Hair follicle dermal papilla cell (primary cell): ENCODE measurements around the gene UBA52. TPM values are rescaled to one million over a fixed set of nuclear protein-coding genes. Genes with fewer than 3 reads are reported as not detected.

Source experiments
- total RNA-seq: library from RNA; depleted of rRNA; stranded (reverse); fragments of >200 nt; gene quantifications from 2 replicates; pipeline ENCODE4 v1.2.3, GENCODE V29; 2012

The UBA52 gene
- 485 and 741 TPM in 2 replicates for total RNA-seq

GRCh38 chr19:18571564-18572344 lies at the start of gene UBA52:
Gene UBA52, plus strand, starts transcription at chr19:18571857. Its CDS starts 1,444 bp downstream, at chr19:18573301.

GRCh38 chr19:18542941-18543813 lies 28.5 kb upstream of the UBA52 start, which contains the start of gene FKBP8:
Gene FKBP8, minus strand, starts transcription at chr19:18543573. Its CDS starts 1,603 bp downstream, at chr19:18541970.

GRCh38 chr19:18557411-18558201 lies 14.1 kb upstream of the UBA52 start, which contains the start of gene KXD1:
Gene KXD1, plus strand, starts transcription at chr19:18557870. Its CDS starts 4,187 bp downstream, at chr19:18562057.

GRCh38 chr19:18588611-18589379 lies 17.1 kb downstream of the UBA52 start, which contains the start of gene REX1BD:
Gene REX1BD, plus strand, starts transcription at chr19:18588798. Its CDS starts 4 bp downstream, at chr19:18588802.

GRCh38 chr19:18606281-18607225 lies 34.9 kb downstream of the UBA52 start, which contains the start of gene CRLF1:
Gene CRLF1, minus strand, starts transcription at chr19:18606799. Its CDS starts 143 bp downstream, at chr19:18606656.

GRCh38 chr19:18612772-18613588 lies 41.3 kb downstream of the UBA52 start, which contains the start of gene TMEM59L:
Gene TMEM59L, plus strand, starts transcription at chr19:18612870. Its CDS starts 89 bp downstream, at chr19:18612959.

Other genes starting within 250 kb of the UBA52 start
- gene LSM4, start 248.8 kb upstream of the UBA52 start, total RNA-seq: 66.2 and 72.9 TPM in 2 replicates
- 31.0 and 34.2 TPM in 2 replicates for gene PGPEP1, start 231.3 kb upstream of the UBA52 start, total RNA-seq
- 4.5 and 4.9 TPM in 2 replicates for gene GDF15, start 185.7 kb upstream of the UBA52 start, total RNA-seq
- gene LRRC25, start 174.2 kb upstream of the UBA52 start, total RNA-seq: not detected in 2 replicates
- gene SSBP4, start 152.5 kb upstream of the UBA52 start, total RNA-seq: 96.4 and 97.5 TPM in 2 replicates
- gene ISYNA1, start 133.7 kb upstream of the UBA52 start, total RNA-seq: 13.7 and 15.1 TPM in 2 replicates
- 25.4 and 26.4 TPM in 2 replicates for gene ELL, start 49.8 kb upstream of the UBA52 start, total RNA-seq
- gene FKBP8, start 28.3 kb upstream of the UBA52 start, total RNA-seq: 350 and 428 TPM in 2 replicates
- gene KXD1, start 14.0 kb upstream of the UBA52 start, total RNA-seq: 90.2 and 99.0 TPM in 2 replicates
- 32.5 and 34.6 TPM in 2 replicates for gene REX1BD, start 16.9 kb downstream of the UBA52 start, total RNA-seq
- 0.36 and 0.49 TPM in 2 replicates for gene CRLF1, start 34.9 kb downstream of the UBA52 start, total RNA-seq
- not detected in 2 replicates for gene TMEM59L, start 41.0 kb downstream of the UBA52 start, total RNA-seq
- gene KLHL26, start 65.2 kb downstream of the UBA52 start, total RNA-seq: 4.4 TPM in 2 replicates
- 3.6 and 4.4 TPM in 2 replicates for gene CRTC1, start 111.8 kb downstream of the UBA52 start, total RNA-seq
- gene COMP, start 219.4 kb downstream of the UBA52 start, total RNA-seq: 0.32 and 0.49 TPM in 2 replicates